IMR-90 (cell line): ENCODE results near the gene WFDC5.

Source experiments
- CTCF ChIP-seq: conservative IDR thresholded peaks from 2 replicates; pipeline ENCODE4 v1.5.1; 2012; ENCODE audit warnings: mild to moderate bottlenecking, low read depth, low read length, improper control_type of control experiment
- MXI1 ChIP-seq: IDR thresholded peaks from 2 replicates; pipeline ENCODE4 v1.6.1; 2012; ENCODE audit warnings: low read depth, mild to moderate bottlenecking, low read length, moderate library complexity, borderline replicate concordance

- 0 out of 2 replicates have a peak, but pooled peaks have one; percentile 9 for TF ChIP-seq CTCF
- TF ChIP-seq MXI1: no peak
Measured at GRCh38 chr20:45154183-45154582, 39.2 kb upstream of the WFDC5 start.
